Breast epithelium (tissue), 4 donors: ENCODE measurements around the gene ATP13A4. TPM values are rescaled to one million over a fixed set of nuclear protein-coding genes. Genes with fewer than 3 reads are reported as not detected.

ENCODE experiments used
- DNase-seq, 2 donors: peaks; one replicate each; pipeline ENCODE4 v3.0.0-alpha.2; 2019; ENCODE audit warnings: low spot score in 2 of 2
- H3K27ac ChIP-seq, 2 donors: fragments of 200-600 bp; sonication (generic) in 1 of 2; one replicate each; pipeline ENCODE4 v1.5.1; 2016 to 2019; ENCODE audit warnings: mild to moderate bottlenecking in 1 of 2
- H3K27me3 ChIP-seq, 2 donors: fragments of 200-600 bp; sonication (generic) in 1 of 2; one replicate each; pipeline versions ENCODE4 v1.5.1 to v1.6.0; 2017 to 2019; ENCODE audit warnings: control low read depth in 1 of 2, mild to moderate bottlenecking in 1 of 2
- H3K36me3 ChIP-seq: fragments of 200-600 bp; one replicate; pipeline ENCODE4 v1.5.1; 2019
- H3K4me1 ChIP-seq, 2 donors: fragments of 200-600 bp; sonication (generic); one replicate each; pipeline ENCODE4 v1.5.1; 2016 to 2019; ENCODE audit warnings: control low read depth in 1 of 2
- H3K4me3 ChIP-seq, 3 donors: fragments of 200-600 bp; sonication (generic); 1 replicate in 2 of 3; 2 replicates in 1 of 3; pipeline ENCODE4 v1.5.1; 2016 to 2019; ENCODE audit warnings: mild to moderate bottlenecking in 3 of 3, moderate library complexity in 2 of 3
- H3K9me3 ChIP-seq, 2 donors: fragments of 200-600 bp; sonication (generic) in 1 of 2; one replicate each; pipeline ENCODE4 v1.5.1; 2016 to 2019; ENCODE audit warnings: control low read depth in 1 of 2
- POLR2A ChIP-seq: fragments of 450-650 bp; IDR thresholded peaks from one replicate; pipeline ENCODE4 v1.6.1; 2016; ENCODE audit warnings: antibody characterized with exemption, mild to moderate bottlenecking, moderate library complexity
- POLR2AphosphoS5 ChIP-seq, 3 donors: sonication (generic); formaldehyde crosslinking; IDR thresholded peaks; one replicate each; pipeline ENCODE4 v1.6.1; 2017; ENCODE audit warnings: antibody characterized with exemption in 3 of 3
- intact Hi-C: fragments of 100-400 bp; cut with DNase I; formaldehyde crosslinking; loops from one replicate; pipeline ENCODE4 v1.15.1; 2023; ENCODE audit warnings: low total_unique reads
- total RNA-seq, 3 donors: library from RNA; depleted of rRNA; stranded (reverse); fragments of >200 nt; gene quantifications; one replicate each; pipeline ENCODE4 v1.1.0, GENCODE V29; 2016
- TF ChIP-seq, protein P1 (sequence below), 3 donors: fragments of 450-650 bp; IDR thresholded peaks; one replicate each; pipeline ENCODE4 v1.5.1; 2016 to 2017; ENCODE audit warnings: antibody characterized with exemption in 3 of 3, mild to moderate bottlenecking in 3 of 3, moderate library complexity in 3 of 3

The ATP13A4 gene
- total RNA-seq, 3 donors from 2014 or later = 0.64 to 36.6 (median 6.2) TPM

- no peak overlapping the region for H3K27ac ChIP-seq
- H3K27me3 ChIP-seq = no peaks in the 10 kb centered on the region
- no peaks in the 10 kb centered on the region for H3K9me3 ChIP-seq
- TF ChIP-seq POLR2A (no peak), POLR2AphosphoS5 (IDR thresholded peaks at IDR 0.05) (no peak)
- TF ChIP-seq, protein P1, sequence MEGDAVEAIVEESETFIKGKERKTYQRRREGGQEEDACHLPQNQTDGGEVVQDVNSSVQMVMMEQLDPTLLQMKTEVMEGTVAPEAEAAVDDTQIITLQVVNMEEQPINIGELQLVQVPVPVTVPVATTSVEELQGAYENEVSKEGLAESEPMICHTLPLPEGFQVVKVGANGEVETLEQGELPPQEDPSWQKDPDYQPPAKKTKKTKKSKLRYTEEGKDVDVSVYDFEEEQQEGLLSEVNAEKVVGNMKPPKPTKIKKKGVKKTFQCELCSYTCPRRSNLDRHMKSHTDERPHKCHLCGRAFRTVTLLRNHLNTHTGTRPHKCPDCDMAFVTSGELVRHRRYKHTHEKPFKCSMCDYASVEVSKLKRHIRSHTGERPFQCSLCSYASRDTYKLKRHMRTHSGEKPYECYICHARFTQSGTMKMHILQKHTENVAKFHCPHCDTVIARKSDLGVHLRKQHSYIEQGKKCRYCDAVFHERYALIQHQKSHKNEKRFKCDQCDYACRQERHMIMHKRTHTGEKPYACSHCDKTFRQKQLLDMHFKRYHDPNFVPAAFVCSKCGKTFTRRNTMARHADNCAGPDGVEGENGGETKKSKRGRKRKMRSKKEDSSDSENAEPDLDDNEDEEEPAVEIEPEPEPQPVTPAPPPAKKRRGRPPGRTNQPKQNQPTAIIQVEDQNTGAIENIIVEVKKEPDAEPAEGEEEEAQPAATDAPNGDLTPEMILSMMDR (IDR thresholded peaks at IDR 0.05) = no peak
- intact Hi-C loops = loop anchor here (2.0 kb wide), 1 partner anchor 29 kb away; no protein-coding TSS in a partner anchor
- no peak for DNase-seq
- no peak overlapping the region for H3K4me3 ChIP-seq
- no peaks in the 10 kb centered on the region for H3K36me3 ChIP-seq
- no peaks in the 10 kb centered on the region for H3K4me1 ChIP-seq
These were observed 54.8 kb downstream of the ATP13A4 start for GRCh38 chr3:193499801-193500485.

- intact Hi-C loops = no loop called here
- Histone ChIP-seq H3K4me1 (no peaks in the 10 kb centered on the region), H3K27ac (no peak overlapping the region), H3K9me3 (no peaks in the 10 kb centered on the region), H3K27me3 (no peaks in the 10 kb centered on the region), H3K36me3 (no peaks in the 10 kb centered on the region), H3K4me3 (no peak overlapping the region)
- TF ChIP-seq POLR2A (no peak), POLR2AphosphoS5 (IDR thresholded peaks at IDR 0.05) (no peak)
- TF ChIP-seq, protein P1 (IDR thresholded peaks at IDR 0.05) = no peak
- DNase-seq = no peak
These were observed 55.4 kb downstream of the ATP13A4 start for GRCh38 chr3:193499136-193499770.

GRCh38 chr3:193498215-193498614, 56.5 kb downstream of the ATP13A4 start:
- TF ChIP-seq POLR2AphosphoS5 (IDR thresholded peaks at IDR 0.05) = no peak
- no peak for TF ChIP-seq POLR2A
- TF ChIP-seq, protein P1 (IDR thresholded peaks at IDR 0.05) = no peak
- no peaks in the 10 kb centered on the region for H3K4me1 ChIP-seq
- intact Hi-C loops = no loop called here
- H3K9me3 ChIP-seq = no peaks in the 10 kb centered on the region
- H3K4me3 ChIP-seq = no peak overlapping the region
- no peak overlapping the region for H3K27ac ChIP-seq
- DNase-seq = no peak
- no peaks in the 10 kb centered on the region for H3K36me3 ChIP-seq
- no peaks in the 10 kb centered on the region for H3K27me3 ChIP-seq

GRCh38 chr3:193496658-193497057, 58.0 kb downstream of the ATP13A4 start:
- H3K4me1 ChIP-seq = no peaks in the 10 kb centered on the region
- H3K4me3 ChIP-seq = no peak overlapping the region
- intact Hi-C loops = no loop called here
- H3K9me3 ChIP-seq = no peaks in the 10 kb centered on the region
- H3K27me3 ChIP-seq = no peaks in the 10 kb centered on the region
- TF ChIP-seq POLR2A (no peak), POLR2AphosphoS5 (IDR thresholded peaks at IDR 0.05) (no peak)
- TF ChIP-seq, protein P1 (IDR thresholded peaks at IDR 0.05) = no peak
- no peak overlapping the region for H3K27ac ChIP-seq
- H3K36me3 ChIP-seq = no peaks in the 10 kb centered on the region
- no peak for DNase-seq

DNA sequence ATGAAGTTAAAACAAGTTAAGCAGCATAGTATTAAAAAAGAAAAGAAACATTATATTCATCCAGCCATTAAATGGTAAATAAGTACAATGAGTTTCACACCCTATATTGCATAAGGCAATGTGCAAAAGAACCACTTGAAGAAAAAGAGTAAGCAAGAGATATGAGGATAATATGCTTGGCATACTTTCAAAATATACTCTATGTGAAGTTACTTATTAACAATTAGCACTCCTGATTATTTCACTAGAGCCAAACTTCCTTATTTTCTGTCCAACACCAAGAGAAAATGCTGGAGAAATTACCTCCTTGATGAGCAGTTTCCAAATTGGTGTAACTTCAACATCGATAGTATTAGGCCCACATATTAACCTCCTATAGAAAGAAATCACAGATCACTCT, 63.7 kb downstream of the ATP13A4 start:
- H3K27ac ChIP-seq = no peak overlapping the region
- H3K36me3 ChIP-seq = no peaks in the 10 kb centered on the region
- TF ChIP-seq POLR2A = no peak
- TF ChIP-seq, protein P1 (IDR thresholded peaks at IDR 0.05) = no peak
- no peak for TF ChIP-seq POLR2AphosphoS5 (IDR thresholded peaks at IDR 0.05)
- no peaks in the 10 kb centered on the region for H3K27me3 ChIP-seq
- no peak overlapping the region for H3K4me3 ChIP-seq
- no peaks in the 10 kb centered on the region for H3K4me1 ChIP-seq
- intact Hi-C loops = no loop called here
- DNase-seq = no peak
- H3K9me3 ChIP-seq = no peaks in the 10 kb centered on the region
